Measurements from ENCODE around the gene CPPED1.

Gene CPPED1

DNA sequence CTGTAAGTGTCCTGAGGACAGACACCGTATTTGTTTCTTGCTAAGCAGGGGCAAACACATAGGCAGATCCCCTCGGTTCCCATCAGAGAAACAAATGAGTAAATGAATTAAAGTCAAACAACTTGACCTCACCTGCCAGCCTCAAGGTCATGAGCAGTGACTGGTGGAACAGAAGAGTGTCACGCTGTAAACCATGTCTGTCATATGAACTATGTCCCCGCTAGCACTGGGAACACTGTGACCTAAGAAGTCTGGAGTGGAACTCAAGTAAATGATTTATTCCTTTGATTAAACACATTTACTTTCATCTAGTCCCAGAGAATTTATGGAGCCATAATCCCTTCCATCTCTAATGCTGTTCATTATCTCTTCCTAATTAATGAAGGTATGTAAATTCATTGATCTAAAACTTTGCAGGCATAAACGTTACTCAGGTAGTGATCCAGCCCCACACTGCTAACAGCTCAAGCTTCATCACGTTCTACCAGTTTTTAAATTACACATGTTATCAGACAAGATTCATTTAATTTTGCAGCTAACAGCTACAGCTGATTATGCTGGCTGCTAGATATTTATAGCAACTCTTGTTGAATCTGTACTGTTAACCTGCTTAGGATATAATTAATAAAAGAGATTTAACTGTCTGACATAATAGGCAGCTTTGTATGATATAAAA, 38.7 kb downstream of the CPPED1 start:
- DNase-seq, result no peak

DNA sequence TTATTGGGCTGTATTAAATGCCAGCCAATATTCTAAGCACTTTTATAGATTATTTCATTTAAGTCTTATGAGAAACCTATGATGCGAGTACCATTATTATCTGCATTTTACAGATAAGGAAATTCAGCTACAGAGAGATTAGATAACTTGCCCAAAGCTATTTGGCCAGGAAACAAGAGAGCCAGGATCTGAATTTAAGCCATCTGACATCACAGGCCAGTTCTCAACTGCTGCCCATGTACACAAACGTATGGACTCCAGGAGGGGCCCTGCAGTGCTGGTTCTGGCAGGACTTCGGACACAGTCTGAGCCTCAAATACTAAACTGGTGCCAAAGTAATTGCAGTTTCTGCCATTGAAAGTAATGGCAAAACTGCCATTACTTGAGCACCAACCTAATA, 40.2 kb downstream of the CPPED1 start:
- DNase-seq, result no peak

DNA sequence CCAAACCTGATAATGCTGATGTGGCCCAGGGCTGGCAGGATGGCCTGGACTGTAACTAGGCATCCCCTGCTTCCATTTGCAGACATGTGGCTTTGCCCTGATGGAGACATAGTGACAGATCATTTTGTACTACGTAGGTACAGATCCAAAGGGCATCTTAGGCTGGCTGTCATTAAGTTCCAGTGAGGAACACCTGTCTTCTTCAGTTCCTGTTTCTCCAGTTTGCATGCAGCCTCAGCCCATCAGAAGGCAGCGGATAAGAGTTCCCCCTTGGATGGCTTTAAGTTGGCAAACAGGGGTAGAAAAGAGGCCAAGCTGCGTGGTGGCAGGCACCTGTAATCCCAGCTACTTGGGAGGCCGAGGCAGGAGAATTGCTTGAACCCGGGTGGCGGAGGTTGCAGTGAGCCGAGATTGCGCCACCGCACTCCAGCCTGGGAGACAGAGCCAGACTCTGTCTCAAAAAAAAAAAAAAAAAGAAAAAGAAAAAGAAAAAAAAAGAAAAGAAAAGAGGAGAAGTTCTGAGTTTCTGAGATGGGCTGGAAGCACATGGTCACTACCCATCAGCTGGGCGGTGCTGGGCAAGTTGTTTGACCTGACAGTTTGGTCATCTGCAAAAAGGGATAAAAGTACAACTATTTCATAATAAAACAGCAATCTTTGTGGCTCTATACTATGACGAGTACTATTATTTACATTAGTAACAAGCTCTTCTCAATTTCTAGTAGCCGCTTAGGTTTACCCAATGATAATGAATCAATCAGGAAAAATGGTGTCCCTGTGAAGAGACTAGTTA, 42.7 kb downstream of the CPPED1 start:
- no peak for DNase-seq

DNA sequence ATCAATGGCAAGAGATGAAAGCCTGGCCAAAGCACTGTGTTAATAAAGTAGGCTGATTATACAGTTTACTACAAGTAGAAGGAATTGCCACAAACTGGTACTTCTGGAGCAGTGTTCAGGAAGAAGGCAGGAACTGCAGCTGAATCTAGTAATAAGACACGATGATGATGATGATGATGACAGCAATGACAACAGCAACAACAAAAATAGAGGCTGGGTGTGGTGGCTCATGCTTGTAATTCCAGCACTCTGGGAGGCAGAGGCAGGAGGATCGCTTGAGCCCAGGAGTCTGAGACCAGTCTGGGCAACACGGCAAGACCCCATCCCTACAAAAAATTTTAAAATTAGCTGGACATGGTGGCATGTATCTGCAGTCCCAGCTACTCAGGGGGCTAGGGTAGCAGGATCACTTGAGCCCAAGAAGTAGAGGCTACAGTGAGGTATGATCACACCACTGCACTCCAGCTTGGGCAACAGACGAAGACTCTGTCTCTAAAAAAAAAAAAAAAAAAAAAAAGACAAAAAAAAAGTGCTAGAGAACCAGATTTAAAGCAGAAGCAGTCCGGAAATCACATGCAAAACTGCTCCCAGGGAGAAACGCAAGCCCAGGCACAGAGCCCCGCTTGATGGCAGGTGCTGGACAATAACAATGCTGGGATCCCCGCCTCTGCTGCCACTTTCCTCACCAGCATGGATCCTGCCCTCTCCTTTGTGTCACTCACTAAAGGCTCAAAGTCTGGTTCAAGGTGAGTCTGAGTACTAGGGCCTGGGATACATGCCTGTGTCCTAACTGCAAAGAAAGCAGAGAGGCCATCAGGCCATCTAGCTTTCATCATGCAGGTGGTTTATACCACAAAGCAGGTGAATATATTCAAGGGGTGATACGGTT, 44.8 kb downstream of the CPPED1 start:
- DNase-seq, result no peak

DNA sequence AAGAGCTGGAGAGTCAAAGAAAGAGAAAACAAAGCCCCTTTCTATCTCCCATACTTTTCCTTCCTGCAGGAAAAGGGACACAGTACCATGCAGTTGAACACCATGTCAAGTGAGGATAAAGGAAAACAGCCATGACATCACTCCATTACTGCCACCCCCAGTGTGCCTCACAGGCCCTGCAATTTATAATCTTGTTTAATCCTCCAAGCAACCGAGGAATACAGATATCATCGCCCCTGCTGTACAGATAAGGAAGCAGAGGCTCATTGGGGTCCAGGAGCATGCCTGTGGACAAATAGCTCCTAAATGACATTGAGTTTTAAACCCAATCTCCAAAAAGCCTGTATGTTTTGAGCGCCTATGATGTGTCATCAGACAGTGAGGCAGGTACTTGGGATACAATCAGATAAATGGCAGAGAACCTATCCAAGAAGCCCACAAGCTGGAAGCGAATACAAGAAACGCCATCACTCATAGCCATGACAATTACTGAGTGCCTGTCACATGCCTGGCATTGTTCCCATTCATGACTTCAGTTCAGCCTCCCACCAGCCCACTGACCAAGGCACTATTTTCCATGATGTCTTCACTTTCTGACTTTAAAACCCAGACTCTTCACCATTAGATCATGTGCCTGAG, 45.5 kb downstream of the CPPED1 start:
- DNase-seq, result no peak

DNA sequence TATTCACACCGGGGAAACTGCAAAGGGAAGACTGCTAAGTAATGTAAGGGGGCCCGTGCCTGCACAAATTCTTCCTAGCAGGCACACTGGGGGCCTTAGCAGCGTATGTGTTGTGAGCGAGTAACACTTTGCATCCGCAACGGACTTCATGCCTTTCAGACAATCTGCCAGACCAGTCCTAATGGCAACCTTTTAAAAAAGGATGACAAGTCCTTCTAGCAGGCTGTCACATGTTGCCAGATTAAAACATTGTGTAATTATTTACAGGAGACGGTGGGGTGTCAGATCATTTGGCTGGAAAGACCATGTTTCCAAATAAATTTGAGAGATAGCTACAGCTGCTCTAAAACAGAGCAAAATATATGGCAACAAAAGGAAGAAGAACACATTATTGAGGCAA, 46.1 kb downstream of the CPPED1 start:
- DNase-seq, result no peak

DNA sequence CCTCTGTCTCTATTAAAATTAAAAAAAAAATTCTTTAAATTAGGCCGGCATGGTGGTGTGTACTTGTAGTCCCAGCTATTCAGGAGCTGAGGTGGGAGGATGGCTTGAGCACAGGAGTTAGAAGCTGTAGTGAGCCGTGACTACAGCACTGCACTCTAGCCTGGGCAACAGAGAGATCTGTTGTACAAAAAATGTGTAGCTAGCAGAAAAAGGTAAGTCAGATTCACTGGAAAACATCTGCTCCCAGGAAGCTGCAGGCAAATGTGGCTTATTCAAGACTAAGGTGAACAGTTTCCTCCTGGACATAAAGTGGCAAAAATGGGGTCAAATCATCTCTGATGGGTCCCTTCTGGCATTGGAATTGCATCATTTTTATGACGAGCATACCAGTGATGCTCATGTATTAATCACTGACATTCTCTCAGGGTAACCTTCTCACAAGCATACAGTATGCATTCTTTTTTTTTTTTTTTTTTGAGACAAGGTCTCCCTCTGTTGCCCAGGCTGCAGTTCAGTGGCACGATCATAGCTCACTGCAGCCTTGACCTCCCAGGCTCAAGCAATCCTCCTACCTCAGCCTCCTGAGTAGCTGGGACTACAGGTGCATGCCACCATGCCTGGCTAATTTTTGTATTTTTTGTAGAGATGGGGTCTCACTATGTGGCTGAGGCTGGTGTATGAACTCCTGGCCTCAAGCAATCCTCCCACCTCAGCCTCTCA, 48.7 kb downstream of the CPPED1 start:
- no peak for DNase-seq

DNA sequence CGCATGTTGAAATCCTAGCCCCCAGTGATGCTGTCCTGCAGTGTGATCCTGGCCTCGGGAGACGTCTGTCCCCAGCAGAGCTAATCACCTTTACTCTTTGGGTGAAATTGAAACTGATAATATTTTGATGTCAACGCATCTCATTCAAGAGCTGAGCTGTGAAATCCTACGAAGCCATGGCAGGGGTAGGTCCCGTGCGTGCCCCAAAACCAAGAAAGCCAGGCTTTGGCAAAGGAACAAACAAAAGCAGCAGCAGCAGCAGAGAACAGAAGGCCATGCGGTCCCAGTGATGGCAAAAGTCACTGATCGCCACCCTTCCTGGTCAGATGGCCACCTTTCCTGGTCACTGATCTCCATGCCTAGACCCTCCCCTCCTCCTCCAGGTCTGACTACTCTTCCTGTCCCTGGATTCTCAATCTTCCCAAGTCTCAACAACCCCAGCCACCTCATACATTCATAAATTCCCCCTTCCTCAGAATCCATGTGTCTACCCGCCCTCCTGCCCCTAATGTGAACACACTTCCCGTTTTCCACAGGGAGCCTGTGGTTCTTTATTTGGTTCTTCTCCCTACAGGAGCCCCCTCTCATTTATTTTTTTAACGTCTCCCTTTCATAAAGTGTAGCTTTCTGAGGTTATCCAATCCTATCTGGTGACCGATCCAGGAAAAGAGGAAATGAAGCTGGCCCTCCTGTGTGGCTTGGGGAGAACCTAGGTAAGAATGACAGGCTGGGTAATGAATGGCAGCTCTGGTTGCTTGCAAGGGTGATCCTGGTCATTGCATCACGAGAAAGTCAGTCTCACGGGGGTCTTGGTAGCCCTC, 50.3 kb downstream of the CPPED1 start:
- DNase-seq, result no peak

DNA sequence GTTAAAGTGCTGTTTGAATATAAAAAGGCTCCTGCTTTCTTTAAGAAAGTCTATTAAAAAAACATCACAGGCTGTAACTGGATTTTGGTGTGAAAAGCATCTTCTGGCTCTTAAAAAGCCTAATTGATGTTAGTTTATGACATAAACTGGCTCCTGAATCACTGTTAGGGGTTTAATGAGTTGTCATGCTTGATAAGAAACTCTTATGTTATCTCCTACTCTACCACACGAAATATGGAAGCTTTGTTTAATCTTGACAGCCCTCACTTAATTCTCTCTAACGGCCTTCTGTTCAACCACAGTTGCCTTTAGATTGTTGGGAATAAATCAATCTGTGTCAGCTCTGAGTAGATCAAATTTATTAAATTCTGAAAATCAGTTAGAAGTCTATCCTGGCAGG, 51.5 kb downstream of the CPPED1 start:
- DNase-seq, result no peak

DNA sequence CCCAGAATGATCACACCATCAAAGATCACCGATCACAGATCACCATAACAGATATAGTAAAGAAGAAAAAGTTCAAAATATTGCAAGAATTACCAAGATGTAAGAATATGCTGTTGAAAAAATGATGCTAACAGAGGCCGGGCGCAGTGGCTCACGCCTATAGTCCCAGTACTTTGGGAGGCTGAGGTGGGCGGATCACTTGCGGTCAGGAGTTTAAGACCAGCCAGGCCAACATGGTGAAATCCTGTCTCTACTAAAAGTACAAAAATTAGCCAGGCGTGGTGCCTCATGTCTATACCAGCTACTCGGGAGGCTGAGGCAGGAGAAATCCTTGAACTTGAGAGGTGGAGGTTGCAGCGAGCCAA, 53.2 kb downstream of the CPPED1 start:
- DNase-seq, result peak in 1 of 2 donors; percentile 13

DNA sequence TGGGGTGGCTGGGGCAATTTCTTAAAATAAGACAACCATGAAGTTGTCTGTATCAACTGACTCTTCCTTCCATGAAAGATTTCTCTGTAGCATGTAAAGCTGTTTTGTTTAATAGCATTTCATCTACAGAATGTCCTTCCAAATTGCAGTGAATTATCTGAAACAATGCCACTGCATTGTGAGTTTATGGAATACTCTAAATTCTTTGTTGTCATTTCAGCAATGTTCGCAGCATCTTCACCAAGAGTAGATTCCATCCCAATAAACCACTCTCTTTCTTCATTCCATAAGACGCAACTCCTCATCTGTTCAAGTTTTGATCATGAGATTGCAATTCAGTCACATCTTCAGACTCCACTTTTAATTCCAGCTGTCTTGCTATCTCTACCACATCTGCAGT, 54.6 kb downstream of the CPPED1 start:
- DNase-seq, result no peak

DNA sequence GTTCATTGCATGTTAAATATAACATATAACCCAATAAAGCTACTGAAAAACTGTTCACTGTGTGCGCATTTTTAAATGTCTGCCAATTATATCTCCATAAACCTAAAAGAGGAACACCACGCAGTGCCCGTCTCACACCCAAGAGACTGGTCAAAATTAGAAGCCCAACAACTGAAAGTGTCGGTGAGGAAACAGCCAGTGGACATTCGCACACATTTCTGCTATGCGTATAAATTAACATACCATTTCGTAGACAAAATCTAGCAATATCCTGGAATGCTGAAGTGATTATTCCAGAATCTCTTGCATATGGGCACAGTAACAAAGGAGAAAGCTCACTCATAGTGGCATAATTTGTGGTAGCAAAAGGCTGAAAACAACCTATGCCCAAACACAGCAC, 55.9 kb downstream of the CPPED1 start:
- no peak for DNase-seq

DNA sequence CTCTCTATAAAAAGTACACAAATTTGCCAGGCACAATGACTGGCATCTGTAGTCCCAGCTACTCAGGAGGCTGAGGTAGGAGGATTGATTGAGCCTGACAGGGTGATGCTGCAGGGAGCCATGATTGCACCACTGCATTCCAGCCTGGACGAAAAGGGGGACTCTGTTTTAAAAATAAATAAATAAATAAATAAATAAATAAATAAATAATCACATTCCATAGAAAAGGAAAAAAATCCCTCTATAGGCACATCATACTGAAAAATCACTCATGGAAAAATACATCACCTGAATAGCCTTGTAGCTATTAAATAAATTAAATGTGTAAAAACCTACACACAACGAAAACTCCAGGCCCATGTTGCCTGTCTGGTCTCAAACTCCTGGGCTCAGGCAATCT, 56.4 kb downstream of the CPPED1 start:
- DNase-seq, result no peak

DNA sequence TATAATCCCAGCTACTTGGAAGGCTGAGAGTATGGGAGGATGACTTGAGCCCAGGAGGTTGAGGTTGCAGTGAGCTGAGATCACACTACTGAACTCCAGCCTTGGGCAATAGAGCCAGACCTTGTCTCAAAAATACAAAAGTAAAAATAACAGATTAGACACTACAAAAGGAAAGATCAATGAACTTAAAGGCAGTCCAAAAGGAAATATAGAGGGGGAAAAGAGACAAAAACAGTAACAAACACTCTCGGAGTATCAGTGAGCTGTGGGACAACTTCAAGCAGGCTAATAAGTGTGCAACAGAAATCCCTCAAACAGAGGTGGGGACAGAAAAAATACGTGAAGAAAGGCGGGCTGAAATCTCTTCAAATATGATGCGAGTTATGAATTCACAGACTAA, 58.8 kb downstream of the CPPED1 start:
- DNase-seq, result no peak

DNA sequence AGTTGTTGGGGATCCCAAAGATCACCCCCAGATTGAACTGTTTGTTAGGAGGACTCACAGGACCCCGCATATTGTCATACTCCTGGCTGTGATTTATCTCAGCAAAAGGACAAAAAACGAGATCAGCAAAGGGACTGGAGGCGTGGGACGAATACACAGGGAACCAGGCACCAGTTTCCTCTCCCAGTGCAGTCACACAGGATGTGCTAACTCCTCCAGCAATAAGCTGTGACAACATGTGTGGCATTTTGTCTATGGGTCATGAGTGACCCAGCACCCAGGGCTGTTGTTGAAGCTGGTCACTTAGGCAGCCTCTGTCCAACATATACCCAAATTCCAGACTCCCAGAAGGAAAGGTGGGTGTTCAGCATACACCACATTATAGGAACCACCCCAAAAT, 60.9 kb downstream of the CPPED1 start:
- DNase-seq, result no peak

DNA sequence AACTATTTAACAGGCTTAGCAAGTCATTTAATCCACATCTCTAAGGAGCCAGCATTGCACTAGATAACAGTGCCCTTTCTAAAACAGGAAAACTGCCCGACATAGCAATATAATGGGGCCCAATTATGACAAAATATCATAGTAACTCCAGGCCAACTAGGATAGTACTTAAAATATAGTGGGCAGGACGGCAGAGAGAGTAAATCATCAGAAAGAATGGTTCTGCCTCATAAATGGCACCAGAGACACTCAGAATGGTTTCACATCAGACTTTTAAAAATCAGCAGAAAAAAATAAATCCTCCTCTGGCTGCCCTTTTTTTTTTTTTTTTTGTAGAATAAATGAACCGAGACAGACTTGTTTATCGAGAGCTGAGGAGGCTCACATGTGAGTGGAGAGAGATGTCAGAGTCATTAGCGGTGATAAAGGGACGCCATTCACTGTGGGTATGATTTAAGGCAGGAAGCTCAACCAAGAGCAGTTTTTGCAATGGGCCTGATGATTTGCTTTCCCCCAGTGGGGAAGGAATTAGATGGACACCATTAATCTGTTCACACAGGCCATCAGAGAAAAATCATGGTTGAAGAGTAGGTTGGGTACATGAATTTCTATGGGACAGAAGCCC, 62.6 kb downstream of the CPPED1 start:
- DNase-seq, result no peak

DNA sequence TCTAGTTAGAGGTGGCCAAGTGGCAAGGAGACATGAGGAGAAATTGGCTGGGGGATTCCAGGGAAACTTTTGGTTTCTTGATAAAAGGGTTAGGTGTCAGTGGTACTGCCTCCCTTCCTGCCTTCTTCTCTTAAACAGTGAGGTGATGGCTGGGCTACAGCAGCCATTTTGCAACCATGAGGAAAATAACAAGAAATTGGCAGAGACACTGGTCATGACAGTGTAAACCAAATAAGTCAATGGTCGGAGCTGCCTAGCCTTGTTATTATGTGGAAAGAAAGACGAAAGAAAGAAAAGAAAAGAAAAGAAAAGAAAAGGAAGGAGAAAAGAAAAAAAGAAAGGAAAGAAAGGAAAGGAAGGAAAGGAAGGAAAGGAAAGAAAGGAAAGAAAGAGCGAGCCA, 63.9 kb downstream of the CPPED1 start:
- DNase-seq, result no peak

DNA sequence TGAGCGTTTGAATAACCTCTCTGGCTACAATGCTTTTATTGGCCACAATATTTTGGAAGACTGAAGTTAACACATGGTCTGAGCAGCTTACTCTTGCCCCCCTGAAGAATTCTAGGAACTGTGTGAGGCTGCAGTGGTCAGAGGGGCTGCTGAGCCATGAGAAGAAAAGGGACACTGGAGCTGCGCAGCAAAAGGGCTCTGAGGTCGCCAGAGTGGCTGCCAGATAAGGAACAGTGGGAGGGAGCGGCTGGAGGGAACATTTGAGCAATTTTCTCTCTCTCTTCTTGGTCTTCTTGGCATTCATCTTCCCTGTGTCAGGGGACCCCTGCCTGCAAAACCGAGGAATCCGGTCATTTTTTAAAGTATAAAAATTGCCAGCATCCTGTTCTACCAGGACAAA, 66.1 kb downstream of the CPPED1 start:
- DNase-seq, result no peak

DNA sequence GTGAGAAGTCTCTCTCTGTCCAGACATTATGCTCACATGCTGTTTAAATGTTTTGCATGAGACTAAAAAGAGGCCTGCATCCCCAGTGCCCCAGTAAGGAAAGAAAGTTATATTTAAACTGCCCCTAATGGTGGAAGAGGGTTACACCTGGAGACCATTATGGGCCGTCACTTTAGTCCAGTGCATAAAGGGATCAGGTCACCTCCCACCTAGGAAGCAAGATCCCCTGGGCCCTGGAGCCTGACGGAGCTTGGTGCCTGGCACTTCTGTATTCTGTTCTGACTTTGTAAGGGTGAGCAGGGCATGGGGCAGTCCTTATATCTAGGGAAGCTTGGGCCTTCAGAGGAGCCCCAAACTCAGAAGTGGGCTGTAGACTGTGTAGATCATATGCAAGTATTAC, 67.9 kb downstream of the CPPED1 start:
- DNase-seq, result no peak

DNA sequence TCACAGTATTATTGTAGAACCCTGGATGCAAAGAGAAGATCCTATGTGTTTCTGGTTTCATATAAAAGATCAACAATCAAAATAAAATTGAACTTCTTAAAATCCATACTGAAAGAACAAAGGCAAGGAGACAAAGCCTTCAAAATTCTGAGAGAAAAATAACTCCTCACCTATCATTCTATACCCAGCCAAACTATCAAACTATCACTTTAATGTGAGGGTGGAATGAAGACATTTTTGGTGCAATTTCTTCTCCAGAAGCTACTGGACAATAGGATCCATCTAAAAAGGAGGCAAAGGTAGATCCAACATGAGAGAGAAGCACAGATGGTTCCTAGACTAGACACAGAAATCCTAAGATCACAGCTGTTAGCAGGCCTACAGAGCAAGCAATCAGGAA, 71.1 kb downstream of the CPPED1 start:
- no peak for DNase-seq

DNA sequence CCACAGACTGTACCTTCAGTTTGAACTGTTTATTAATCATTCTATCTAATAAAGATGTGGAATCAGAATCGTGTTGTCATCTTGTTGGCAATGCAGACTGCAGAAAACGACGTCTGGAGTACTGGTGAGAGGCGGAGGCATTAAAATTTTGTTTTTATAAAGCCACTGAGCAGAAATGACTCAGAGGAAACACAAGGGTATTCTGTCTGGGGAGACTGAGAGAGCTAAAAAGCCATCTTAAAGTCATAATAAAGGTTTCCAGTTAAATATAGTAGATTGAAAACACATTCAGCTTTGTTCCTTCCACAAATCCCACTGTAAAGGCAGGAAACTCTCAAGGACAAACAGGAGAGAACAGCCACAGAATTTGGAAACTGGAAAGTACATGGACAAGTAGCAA, 74.2 kb downstream of the CPPED1 start:
- no peak for DNase-seq
